HG03103 (cell line): Measurements from ENCODE around the gene ELF1.
A peak's percentile ranks its signal among the peaks of the same experiment; 100 is the strongest.
"Not testable (repeated sequence)": the region's sequence is repeated elsewhere in the genome, so short reads cannot be mapped to it uniquely, and the experiment has no call there.

ENCODE experiments used
- ATAC-seq: cut with Tn5 transposase; IDR thresholded peaks from one replicate; pipeline ENCODE4 v1.9.1; 2021; ENCODE audit warnings: low read depth; ENCODE audit not compliant: unreplicated experiment

ELF1 gene

GRCh38 chr13:40960716-40961115 lies 58.4 kb downstream of the ELF1 start:
- no peak for ATAC-seq

GRCh38 chr13:40958655-40959054 lies 60.5 kb downstream of the ELF1 start:
- no peak for ATAC-seq

GRCh38 chr13:40946485-40946884 lies 72.6 kb downstream of the ELF1 start:
- no peak for ATAC-seq

GRCh38 chr13:40943073-40943472 lies 76.0 kb downstream of the ELF1 start:
- ATAC-seq = no peak

GRCh38 chr13:40941581-40941980 lies 77.5 kb downstream of the ELF1 start:
- no peak for ATAC-seq

GRCh38 chr13:40940841-40941240 lies 78.3 kb downstream of the ELF1 start:
- no peak for ATAC-seq

- peak; percentile 64 for ATAC-seq
These were observed 85.5 kb downstream of the ELF1 start for GRCh38 chr13:40933508-40934204.

- no peak for ATAC-seq
These were observed 86.9 kb downstream of the ELF1 start for GRCh38 chr13:40932252-40932651.

GRCh38 chr13:40931719-40932118 lies 87.4 kb downstream of the ELF1 start:
- no peak for ATAC-seq

GRCh38 chr13:40929883-40930282 lies 89.2 kb downstream of the ELF1 start:
- not testable (repeated sequence) for ATAC-seq

- ATAC-seq = no peak
These were observed 90.1 kb downstream of the ELF1 start for GRCh38 chr13:40928980-40929379.

GRCh38 chr13:40927929-40928328 lies 91.2 kb downstream of the ELF1 start:
- no peak for ATAC-seq

- no peak for ATAC-seq
These were observed 95.2 kb downstream of the ELF1 start for GRCh38 chr13:40923867-40924266.

GRCh38 chr13:40922437-40923040 lies 96.6 kb downstream of the ELF1 start:
- ATAC-seq = no peak

- ATAC-seq = no peak
These were observed 98.3 kb downstream of the ELF1 start for GRCh38 chr13:40920826-40921225.

GRCh38 chr13:40919901-40920300 lies 99.2 kb downstream of the ELF1 start:
- ATAC-seq = not testable (repeated sequence)

- no peak for ATAC-seq
These were observed 102.7 kb downstream of the ELF1 start for GRCh38 chr13:40916207-40916998.

GRCh38 chr13:40914863-40915262 lies 104.3 kb downstream of the ELF1 start:
- not testable (repeated sequence) for ATAC-seq

GRCh38 chr13:40911341-40911740 lies 107.8 kb downstream of the ELF1 start:
- no peak for ATAC-seq

GRCh38 chr13:40910324-40911050 lies 108.6 kb downstream of the ELF1 start:
- no peak for ATAC-seq
